ENCODE measurements around the gene TMPRSS4.
"Not testable (repeated sequence)": the region's sequence is repeated elsewhere in the genome, so short reads cannot be mapped to it uniquely, and the experiment has no call there.

Gene TMPRSS4

GRCh38 chr11:118059246-118059940, 17.5 kb upstream of the TMPRSS4 start:
- TF ChIP-seq, protein P1, sequence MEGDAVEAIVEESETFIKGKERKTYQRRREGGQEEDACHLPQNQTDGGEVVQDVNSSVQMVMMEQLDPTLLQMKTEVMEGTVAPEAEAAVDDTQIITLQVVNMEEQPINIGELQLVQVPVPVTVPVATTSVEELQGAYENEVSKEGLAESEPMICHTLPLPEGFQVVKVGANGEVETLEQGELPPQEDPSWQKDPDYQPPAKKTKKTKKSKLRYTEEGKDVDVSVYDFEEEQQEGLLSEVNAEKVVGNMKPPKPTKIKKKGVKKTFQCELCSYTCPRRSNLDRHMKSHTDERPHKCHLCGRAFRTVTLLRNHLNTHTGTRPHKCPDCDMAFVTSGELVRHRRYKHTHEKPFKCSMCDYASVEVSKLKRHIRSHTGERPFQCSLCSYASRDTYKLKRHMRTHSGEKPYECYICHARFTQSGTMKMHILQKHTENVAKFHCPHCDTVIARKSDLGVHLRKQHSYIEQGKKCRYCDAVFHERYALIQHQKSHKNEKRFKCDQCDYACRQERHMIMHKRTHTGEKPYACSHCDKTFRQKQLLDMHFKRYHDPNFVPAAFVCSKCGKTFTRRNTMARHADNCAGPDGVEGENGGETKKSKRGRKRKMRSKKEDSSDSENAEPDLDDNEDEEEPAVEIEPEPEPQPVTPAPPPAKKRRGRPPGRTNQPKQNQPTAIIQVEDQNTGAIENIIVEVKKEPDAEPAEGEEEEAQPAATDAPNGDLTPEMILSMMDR (conservative IDR thresholded peaks at IDR 0.05; ENCODE audit: low read depth): no peak
- no peak for DNase-seq (ENCODE audit: low spot score)
- ChIA-PET POLR2A (ENCODE audit: low non-redundant PET) (no interaction called here), CTCF (no interaction called here)
- no peak overlapping the region for H3K27ac ChIP-seq

- POLR2A ChIA-PET (ENCODE audit: low non-redundant PET): no interaction called here
- DNase-seq (ENCODE audit: low spot score): no peak
- CTCF ChIA-PET: no interaction called here
- no peak overlapping the region for H3K27ac ChIP-seq
- TF ChIP-seq, protein P1 (conservative IDR thresholded peaks at IDR 0.05; ENCODE audit: low read depth): no peak
These were observed 16.7 kb upstream of the TMPRSS4 start for GRCh38 chr11:118060081-118060661.

DNA sequence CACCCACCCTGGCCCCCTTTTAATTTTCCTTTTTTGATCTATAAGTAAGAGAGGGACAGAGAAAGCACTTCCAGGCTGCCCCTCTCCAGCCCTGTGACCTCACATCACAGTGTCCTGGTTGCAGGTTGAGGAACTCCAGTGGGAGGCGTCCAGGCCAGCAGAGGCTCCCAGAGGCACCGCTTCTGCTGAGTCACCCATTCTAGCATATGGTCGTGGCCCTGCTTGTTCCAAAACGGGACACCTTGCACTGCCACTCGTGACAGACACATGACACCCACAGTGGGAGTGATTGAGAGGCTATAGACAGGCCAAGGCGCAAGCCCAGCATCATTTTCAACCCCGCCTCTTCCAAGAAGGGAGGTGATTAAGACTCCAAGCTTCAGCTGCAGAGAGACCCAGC, 16.0 kb upstream of the TMPRSS4 start:
- no peak overlapping the region for H3K27ac ChIP-seq
- CTCF ChIA-PET: no interaction called here
- TF ChIP-seq, protein P1 (conservative IDR thresholded peaks at IDR 0.05; ENCODE audit: low read depth): no peak
- DNase-seq (ENCODE audit: low spot score): no peak
- POLR2A ChIA-PET (ENCODE audit: low non-redundant PET): no interaction called here

DNA sequence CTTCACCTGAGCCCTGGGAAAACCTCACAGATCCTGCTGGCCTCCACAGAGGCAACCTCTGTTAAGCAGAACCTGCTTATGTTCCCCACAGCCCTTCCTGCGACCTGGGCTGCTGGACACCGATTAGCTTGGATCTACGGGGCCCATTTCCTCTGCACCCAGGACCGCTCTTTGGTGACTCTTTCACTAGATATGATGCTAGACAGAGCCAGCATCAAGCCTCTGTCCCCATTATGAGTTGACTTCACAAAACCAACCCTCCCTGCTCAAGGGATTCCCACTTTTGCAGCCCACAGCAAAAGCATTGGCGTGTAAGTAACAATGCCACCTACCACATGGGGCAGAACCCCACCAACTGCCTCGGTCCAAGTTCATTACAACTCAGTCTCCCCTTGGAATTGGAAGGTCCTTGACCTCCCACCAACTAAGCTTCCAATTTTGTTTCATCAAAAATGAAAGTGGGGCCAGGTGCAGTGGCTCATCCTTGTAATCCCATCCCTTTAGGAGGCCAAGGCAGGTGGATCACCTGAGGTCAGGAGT, 15.2 kb upstream of the TMPRSS4 start:
- TF ChIP-seq, protein P1 (conservative IDR thresholded peaks at IDR 0.05; ENCODE audit: low read depth): no peak
- no peak for DNase-seq (ENCODE audit: low spot score)
- ChIA-PET CTCF (interaction anchor here (0.6 kb wide), 1 partner anchor 8 kb away, joined by 3 read pairs; no protein-coding TSS in a partner anchor), POLR2A (ENCODE audit: low non-redundant PET) (no interaction called here)
- no peak overlapping the region for H3K27ac ChIP-seq

DNA sequence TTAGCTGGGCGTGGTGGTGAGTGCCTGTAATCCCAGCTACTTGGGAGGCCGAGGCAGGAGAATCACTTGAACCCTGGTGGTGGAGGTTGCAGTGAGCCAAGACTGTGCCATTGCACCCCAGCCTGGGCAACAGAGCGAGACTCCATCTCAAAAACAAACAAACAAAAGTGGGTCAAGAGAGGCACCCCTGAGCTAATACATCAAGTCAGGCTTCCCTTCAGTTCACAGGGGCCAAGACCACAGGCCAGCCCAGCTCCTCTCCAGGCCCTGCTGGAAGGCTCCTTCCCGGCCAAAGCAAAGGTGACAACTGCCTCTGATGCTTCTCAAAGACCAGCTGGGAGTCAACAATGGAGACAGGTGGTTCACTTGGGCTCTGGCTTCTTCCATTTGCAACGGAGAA, 14.7 kb upstream of the TMPRSS4 start:
- POLR2A ChIA-PET (ENCODE audit: low non-redundant PET); H3K27ac ChIP-seq; DNase-seq (ENCODE audit: low spot score): not testable (repeated sequence)
- CTCF ChIA-PET: interaction anchor here (0.6 to 1.2 kb wide), 2 partner anchors 9 kb away, joined by 3 to 4 read pairs; no protein-coding TSS in a partner anchor

GRCh38 chr11:118062631-118063030, 14.2 kb upstream of the TMPRSS4 start:
- DNase-seq (ENCODE audit: low spot score); POLR2A ChIA-PET (ENCODE audit: low non-redundant PET); H3K27ac ChIP-seq: not testable (repeated sequence)
- CTCF ChIA-PET: interaction anchor here (1.2 kb wide), 1 partner anchor 9 kb away, joined by 4 read pairs; no protein-coding TSS in a partner anchor

GRCh38 chr11:118064956-118065355, 11.9 kb upstream of the TMPRSS4 start:
- DNase-seq (ENCODE audit: low spot score): no peak
- H3K27ac ChIP-seq: no peak overlapping the region
- POLR2A ChIA-PET (ENCODE audit: low non-redundant PET): no interaction called here
- TF ChIP-seq, protein P1 (conservative IDR thresholded peaks at IDR 0.05; ENCODE audit: low read depth): no peak
- CTCF ChIA-PET: interaction anchor here (1.1 kb wide), 1 partner anchor 12 kb away, joined by 3 read pairs; no protein-coding TSS in a partner anchor
